Suppressor macrophage (primary cell): ENCODE results near the gene RBFOX2.

Source experiments
- DNase-seq, 4 experiments: peaks; one replicate each; pipeline ENCODE4 v3.0.0-alpha.2; 2020 to 2022

RBFOX2 gene

DNA sequence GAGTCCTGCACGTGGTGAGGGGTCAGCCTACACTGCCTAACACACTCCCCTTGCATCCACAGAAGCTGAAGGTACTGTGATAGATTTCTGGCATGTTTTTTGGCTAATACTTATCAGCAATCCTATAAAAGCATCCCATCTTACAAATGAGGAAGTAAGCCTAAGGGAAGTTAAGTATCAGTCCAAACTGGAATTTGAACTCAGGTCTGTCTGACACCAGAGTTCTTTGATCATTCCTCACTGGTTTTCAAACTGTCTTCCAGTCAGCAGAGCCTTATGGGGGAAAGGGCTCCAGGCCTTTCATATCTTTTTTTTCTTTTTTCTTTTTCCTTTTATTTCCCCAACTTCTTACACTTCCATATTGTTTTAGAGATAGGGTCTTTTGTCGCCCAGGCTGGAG lies 105.6 kb downstream of the RBFOX2 start:
- DNase-seq: no peak

DNA sequence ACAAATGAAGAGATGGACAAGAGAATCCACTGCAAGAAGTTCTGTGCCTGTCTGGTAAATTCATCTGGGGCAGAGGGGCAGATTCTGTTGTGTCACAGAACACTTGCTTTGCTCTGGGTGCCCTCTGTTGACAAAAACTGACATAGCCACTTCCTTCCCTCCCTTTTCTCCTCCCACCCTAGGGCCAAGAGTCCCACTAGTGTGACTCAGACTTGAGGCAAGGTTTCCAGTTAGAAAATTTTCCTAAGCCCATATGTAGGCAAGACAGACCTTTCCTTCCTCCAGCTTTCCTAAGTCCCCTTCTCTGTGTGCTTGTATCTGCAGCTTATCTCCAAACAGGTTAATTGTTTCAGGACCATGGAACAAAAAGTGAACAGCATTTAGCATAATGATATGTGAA lies 106.8 kb downstream of the RBFOX2 start:
- DNase-seq: peak; percentile 66 to 84 (median 81)

DNA sequence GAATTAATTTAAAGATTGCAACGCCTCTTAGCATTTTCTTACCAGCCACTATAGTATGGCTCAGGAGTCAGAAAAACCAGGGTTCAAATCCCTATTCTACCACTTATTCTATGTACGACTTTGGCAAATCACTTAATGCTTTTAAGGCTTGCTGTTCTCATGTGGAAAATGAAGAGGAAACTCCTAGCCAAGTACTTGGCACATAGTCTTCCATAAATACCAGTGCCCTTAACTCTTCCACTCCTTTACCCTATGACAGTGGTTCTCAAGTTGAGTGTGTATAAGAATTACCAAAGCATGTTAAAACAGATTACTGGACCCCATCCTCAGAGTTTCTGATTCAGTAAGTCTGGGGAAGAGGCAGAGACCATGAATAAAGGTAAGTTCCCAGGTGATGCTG lies 107.6 kb downstream of the RBFOX2 start:
- no peak for DNase-seq

DNA sequence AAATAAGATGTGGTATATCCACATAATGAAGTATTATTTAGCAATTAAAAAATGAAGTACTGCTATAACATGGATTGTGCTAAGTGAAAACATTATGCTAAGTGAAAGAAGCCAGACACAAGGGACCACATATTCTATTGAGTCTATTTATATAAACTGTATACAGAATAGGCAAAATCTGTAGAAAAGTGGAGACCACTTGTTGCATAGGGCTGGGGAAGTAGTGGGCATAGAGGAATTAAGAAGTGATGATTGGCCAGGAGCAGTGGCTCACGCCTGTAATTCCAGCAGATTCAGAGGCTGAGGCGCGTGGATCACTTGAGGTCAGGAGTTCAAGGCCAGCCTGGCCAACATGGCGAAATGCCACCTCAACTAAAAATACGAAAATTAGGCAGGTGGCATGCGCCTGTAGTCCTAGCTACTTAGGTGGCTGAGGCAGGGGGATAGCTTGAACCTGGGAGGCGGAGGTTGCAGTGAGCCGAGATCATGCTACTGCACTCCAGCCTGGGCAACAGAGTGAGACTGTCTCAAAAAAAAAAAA lies 109.6 kb downstream of the RBFOX2 start:
- DNase-seq: no peak

DNA sequence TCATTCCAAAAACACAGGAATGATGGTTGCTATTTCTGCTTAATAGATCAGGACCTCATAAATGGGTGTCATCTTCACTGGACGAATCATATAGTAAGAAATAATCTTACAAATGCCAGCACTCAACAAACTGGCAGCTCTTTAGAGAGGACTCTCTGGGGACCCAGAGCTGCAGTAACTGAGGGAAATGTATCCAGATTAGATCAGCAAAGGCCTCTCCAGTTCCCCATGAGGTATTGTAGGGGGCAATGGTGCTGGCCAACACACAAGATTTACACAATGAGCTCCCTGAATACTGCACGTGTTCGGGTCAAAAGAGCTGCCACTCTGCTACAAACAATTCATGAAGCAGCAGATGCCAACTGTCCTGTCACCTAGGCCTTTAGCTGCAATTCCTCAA lies 110.2 kb downstream of the RBFOX2 start:
- DNase-seq: no peak

DNA sequence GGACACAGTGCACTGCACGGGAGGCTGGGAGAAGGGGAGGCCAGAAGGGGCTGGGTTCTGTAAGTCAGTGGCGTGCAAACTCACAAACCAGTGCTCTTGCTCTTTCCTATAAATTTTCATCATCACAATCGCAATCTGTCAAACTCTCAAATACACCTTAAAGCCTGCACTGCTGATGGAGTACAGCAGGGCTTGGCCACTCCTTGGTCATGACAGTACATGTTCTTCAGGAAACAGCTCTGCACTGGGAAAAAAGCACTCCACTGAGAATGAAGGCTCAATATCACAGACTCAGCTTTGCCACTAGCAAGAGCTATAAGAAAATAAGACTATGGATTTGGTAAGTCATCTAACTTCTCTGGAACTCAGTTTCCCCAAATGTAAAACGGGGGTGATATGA lies 111.0 kb downstream of the RBFOX2 start:
- no peak for DNase-seq

DNA sequence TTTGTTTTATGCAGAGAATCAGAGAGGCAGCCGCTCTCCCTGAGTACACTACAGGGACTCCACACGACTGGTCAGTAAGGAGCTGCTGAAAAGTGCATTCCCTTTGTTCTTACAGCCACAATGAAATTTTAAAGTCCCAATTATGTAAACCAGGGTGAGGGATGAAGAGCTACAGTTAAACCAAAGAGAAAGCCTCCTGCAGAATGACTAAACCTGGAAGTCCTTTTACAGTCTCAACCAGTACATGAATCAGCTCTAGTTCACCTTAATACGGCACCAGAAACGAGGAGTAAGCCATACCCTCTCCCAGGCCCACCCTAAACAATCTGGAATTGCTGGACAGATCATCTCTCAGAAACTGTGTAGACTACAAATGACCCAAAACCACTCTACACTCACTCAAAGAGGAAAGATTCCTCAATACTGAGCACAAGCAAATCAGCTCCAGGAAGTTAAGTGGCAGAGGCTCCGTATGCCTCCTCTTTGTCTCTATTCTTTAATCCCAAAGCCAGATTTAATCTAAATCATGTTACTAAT lies 113.1 kb downstream of the RBFOX2 start:
- DNase-seq: peak in 1 of 4 experiments; percentile 13

DNA sequence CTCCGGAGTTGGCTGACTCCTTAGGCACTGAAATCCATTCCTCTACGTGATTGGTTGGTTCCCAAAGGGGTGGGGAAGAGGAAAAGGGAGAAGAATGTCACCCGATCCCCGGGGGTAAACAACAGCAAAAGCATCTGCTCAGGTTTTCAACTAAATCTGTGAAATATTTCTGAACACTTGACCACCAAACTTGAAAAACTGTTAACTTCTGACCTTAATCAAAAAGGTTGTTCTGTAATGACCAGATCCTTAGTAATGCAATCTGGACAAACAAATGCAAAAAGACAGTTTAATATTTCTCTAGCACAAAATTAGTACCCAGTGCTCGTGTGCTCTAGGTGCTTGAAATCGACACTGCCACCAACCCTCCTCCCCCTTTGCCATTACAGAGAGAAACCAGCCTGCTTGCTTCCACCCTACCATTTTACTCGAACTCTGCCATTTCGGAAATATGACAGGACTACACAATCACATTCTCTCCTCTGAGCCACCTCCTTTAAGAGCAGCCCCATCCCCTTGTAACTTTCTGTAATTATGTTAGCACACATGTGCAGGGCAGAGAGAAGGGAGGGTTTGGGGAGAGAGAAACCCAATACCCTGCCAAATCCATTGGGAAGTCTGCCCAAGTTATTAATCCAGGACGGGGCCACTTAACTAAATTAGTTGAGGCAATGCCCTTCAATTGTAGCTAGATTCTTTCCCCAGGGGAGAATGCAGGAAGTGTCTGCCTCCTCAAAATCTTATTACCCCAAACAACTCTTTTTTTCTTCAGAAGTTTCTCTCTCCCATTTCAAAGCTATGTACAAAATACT lies 113.8 kb downstream of the RBFOX2 start:
- DNase-seq: peak; percentile 77 to 89 (median 88)

DNA sequence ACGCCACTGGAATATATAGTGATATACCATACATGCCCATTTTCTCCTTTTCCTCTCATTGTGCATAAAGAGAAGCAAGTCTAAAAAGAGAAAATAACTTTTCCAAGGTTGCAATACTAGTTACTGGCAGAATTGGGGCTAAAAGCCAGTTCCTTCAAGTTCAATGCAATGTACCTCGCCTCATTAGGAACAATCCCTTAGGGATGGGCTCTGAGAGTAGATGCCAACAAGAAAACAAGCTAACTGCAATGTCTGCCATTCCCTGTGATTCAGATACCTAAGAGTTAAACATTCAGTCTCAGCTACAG lies 114.3 kb downstream of the RBFOX2 start:
- DNase-seq: no peak

DNA sequence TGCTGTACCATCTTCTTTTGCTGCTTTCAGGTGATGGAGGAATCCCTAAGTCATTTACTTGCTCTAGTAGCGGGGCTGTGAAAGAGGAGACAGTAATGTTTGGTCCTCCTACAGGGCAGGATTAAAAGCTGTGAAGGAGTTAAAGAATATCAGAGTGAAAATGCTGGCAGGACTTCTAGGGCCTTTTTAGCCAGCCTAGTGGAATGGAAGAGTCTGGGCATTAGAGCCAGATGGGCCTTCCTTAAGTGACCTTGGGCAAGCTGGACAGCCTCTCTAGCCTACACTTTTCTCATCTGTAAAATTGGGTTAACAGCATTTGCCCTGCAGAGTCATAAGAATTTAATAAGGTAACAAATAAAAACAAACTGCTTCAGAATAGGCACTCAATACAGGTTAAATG lies 114.7 kb downstream of the RBFOX2 start:
- no peak for DNase-seq

DNA sequence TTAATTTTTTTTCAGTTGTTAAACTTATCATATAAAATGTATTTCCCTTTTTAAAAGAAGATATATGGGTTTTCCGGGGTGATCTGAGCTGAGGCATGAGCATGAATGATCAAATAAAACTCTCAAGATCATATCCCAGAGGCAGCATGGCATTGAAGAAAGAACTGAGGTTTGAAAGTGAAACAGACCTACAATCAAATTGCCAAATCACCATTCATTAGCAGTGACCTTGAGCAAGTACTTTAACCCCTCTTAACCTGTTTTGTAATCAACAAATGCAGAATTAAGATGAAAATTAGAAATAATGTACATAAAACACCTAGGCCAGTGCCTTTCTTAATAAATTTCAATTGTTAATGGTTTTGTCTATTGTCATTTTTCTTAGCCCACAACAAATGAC lies 116.0 kb downstream of the RBFOX2 start:
- DNase-seq: peak in 2 of 4 experiments; percentile 12 to 14

DNA sequence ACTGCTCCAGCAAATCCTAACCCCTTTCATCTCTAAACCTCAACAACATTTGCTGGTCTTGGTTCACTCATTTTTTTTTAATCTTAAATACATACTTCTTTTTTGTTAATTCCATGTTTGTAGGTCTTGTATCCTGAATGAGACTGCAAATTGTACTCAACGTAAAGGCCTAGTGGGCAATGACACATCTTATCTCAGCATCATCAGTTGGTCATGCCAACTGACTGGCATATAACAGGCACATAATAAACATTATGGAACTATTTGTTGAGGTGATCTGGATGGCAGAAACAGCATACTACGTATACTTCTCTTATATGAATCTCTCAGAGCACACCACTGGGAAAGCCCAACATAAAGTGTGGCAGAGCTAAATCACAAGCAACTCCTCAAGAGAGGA lies 116.7 kb downstream of the RBFOX2 start:
- DNase-seq: no peak

DNA sequence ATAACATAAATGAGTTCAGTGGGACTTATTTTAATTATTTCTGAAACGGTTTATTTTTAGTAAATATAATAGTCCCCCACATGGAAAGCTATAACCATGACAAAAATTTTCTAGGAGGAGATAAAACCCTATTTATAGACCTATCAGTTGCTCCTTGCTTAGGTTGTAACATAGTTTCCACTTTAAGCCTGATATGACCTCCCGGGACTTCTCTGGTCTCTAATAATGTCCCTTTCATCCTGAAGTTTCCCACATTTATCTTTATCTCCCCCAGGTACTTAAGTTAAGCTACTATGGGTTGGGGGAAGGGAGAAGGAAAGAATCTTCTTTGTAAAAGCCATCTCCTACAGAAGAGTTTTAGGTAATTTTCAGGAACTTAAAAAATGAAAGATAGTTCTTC lies 117.7 kb downstream of the RBFOX2 start:
- no peak for DNase-seq

DNA sequence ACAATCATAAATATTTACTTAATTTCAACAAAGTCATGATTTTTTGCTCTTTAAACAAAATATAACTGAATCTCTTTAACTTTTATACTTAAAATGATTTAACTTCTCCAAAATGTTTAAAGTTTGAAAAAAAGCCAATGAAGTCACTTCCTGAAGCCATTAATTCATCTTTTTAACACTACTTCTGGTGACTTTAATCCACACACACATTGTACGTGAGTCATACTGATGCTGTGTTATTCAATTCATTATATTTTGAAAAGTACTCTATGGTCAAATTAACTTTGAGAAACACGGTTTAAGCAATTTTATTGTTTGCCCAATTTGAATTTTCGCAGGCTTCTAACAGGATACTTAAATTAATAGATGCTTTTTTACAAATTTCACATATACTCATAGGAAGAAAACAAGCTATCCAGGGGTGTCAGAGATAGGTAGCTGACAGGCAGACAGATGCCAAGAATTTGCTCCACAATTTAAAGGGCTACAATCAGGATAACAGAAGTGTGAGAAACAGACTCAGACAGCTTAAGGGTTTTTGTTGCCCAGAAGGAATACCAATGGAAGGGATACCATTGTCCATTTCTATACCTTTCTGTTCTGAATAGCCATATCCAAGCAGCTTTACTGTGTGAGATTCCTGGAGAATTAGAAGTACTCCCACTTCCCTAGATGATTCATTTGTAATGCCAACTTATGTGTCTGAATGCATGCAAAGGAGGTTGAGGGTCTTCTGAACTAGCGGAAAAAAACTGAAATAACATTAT lies 118.4 kb downstream of the RBFOX2 start:
- peak in 2 of 4 experiments; percentile 52 to 53 for DNase-seq

DNA sequence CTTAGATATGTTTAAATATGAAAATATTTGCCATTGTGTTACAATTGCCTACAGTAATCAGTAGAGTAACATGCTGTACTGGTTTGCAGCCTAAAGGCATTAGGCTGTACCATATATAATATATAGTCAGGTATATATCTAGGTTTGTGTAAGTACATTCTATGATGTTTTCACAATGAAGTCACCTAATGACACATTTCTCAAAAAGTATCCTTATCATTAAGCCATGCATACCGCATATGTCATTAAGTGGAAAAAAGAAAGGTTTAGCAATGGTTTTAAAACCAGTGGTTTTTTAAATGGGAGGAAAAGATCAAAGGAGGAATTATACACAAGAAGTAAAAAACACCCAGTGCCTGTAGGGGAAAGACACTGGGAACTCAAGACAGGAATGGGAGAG lies 122.7 kb downstream of the RBFOX2 start:
- DNase-seq: no peak

DNA sequence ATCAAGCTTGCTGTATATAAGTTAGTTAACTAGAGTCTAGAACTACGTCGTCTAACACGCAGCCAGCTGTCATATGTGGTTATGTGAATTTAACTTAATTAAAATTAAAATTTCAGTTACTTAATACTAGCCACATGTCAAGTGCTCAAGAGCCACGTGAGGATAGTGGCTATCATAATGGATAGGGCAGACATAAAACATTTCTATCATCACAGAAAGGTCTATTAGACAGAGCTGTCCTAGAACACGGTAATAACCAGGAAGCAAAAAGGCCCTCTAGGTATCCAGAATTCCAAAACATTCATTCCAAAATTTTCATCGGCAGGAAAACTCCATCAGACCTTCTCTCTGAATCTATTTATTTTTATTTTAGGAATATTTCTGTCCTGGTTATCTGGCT lies 123.9 kb downstream of the RBFOX2 start:
- no peak for DNase-seq

DNA sequence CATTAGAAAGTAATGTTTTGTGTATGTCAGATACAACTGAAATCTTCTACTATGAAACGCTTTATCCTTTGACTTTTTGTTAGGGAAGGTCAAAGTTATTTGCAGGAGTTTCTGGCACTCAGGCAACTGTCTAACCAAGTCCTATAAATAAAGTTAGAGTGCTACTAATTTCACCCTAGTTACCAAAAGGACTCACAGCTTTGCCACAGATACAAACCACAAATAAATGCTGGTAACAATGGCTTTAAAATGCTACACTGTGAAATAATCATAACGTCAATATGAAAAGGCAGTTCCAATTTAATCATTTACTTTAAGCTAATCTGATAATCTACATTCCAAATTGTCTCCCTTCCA lies 124.3 kb downstream of the RBFOX2 start:
- DNase-seq: no peak

DNA sequence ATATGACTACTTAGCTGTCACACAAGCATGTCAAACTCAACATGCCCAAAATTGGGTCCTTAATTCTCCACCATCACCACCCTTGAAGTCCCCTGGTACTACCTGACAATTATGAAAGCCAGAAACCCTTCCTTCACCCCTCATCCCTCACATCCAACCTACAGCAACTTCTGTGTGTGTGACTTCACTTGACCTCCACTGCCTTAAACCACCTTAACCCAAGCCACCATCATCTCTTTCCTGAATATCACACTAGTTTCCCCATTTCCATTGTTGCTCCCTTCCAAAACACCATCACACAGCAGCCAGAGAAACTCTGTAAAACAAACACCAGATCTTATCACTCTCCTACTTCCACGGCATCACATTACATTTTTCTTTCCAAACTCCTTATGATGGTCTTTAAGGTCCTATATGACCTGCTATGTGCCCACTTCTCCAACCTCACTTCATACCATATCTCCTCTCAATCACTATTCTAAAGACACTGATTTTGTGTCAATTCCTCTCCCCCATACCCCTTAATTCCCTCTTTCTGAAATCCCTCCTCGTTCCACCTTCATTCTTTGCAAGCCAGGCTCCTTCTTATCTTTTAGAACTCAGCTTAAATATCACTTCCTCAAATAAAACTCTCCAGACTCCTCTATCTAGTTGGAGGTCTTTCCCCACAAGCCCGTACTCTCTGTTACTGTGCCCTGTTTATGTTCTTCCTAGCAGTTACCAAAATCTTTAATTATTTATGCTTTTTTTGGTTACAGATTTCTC lies 124.9 kb downstream of the RBFOX2 start:
- no peak for DNase-seq

DNA sequence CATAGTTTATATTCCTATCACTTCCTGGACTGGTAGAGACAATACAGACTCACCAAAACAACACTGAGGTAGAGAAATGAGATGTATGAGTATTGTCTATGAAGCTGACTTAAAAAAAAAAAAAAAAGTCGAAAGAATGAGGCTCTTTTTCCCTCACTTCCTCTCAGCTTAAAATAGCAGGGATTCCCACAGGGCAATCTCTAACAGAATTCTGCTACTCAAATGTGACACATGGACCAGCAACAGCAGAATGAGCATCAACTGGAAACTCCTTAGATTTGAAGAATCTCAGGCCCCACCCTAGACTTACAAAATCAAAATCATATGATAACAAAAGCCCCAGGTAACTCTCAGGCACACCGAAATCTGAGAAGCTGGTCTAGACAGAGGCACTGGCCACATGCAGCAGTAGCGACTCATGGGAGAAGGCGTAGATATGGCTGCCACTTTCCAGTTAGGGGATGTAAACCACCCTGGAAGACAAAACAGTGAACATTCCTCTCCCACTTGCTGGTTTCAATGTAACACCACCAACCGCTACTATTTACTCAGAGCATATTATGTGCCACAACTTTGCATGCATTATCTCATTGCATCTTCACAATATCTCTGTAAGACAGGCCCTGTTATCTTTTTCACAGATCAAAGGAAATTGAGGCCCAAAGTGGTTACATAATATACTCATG lies 128.0 kb downstream of the RBFOX2 start:
- no peak for DNase-seq

DNA sequence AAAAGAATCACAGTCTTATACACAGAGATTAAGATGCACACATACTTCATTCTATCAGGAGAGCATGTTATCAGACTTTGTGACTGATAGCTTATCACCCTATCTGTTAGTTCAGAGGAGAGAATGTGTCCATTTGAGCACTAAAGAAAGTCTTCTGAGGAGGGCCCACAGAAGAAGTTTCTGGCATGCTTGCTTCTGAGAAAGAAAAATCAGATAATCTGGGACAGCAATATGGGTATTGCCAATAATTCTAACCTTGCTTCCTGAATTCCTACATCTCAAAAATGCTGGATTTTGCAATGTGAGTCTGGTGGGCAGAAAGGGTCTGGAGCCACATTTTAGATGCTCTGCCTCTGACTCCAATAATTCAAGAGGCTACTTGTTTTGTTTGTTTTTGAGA lies 128.9 kb downstream of the RBFOX2 start:
- DNase-seq: no peak

DNA sequence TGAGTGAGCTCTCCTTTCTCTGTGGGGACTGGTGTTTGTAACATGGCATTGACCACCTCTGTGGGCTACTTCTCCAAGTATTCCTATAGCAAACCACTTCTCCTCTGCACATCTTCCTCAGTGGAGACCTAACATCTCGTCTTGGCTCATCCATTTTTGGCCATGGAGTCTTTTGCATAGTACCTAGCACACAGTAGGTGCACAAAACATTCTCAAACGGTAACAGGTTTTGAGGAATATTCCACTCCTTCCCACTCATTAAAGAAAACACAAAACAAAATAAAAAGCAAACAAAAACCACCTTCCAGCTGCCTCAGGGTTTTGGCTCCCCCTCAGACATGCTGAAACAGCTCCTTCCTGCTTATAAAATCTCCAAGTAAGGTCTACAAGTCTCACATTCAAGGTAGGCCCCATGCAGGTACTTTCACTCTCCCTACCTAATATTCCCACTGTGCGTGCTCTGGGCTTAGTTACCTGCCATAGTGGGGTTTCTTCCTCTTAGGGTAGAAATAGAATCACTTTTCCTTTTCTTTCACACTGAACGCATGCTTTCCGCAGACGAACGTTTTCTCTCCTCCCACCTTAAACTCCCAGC lies 132.4 kb downstream of the RBFOX2 start:
- no peak for DNase-seq
